ENCODE results near the gene DIAPH3.

DIAPH3 gene

GRCh38 chr13:59686798-59687394, 476.8 kb downstream of the DIAPH3 start:
- Histone ChIP-seq H3K4me3 (ENCODE audit: low read length) (no peak overlapping the region), H4K20me1 (ENCODE audit: control insufficient read depth, insufficient read depth, low read depth, low read length) (no peaks in the 10 kb centered on the region), H3F3A (ENCODE audit: control insufficient read depth, insufficient read depth) (no peaks in the 10 kb centered on the region), H3K79me2 (ENCODE audit: control insufficient read depth, low read length) (no peaks in the 10 kb centered on the region), H3K9me2 (replicated peaks; ENCODE audit: control insufficient read depth, low read length) (no peaks in the 10 kb centered on the region), H3K4me2 (ENCODE audit: low read length) (no peak overlapping the region), H3K27ac (ENCODE audit: low read depth, low read length) (no peak overlapping the region), H3K4me1 (ENCODE audit: control insufficient read depth, low read length) (no peaks in the 10 kb centered on the region), H3K27me3 (ENCODE audit: control insufficient read depth, low read length) (no peaks in the 10 kb centered on the region), H3K9me3 (ENCODE audit: control insufficient read depth, insufficient read depth, low read length) (no peaks in the 10 kb centered on the region), H3K36me3 (ENCODE audit: control insufficient read depth, low read length) (no peaks in the 10 kb centered on the region)
- no peak for TF ChIP-seq CTCF (IDR thresholded peaks at IDR 0.05; ENCODE audit: low read depth, low read length, poor library complexity, severe bottlenecking)
- no peak for TF ChIP-seq EZH2phosphoT487 (IDR thresholded peaks at IDR 0.05; ENCODE audit: borderline replicate concordance, low read length)

- no peak overlapping the region for H3K4me2 ChIP-seq (ENCODE audit: low read length)
- H3K4me1 ChIP-seq (ENCODE audit: control insufficient read depth, low read length) = no peaks in the 10 kb centered on the region
- TF ChIP-seq CTCF (IDR thresholded peaks at IDR 0.05; ENCODE audit: low read depth, low read length, poor library complexity, severe bottlenecking) (no peak), EZH2phosphoT487 (IDR thresholded peaks at IDR 0.05; ENCODE audit: borderline replicate concordance, low read length) (no peak)
- no peaks in the 10 kb centered on the region for H3F3A ChIP-seq (ENCODE audit: control insufficient read depth, insufficient read depth)
- H3K79me2 ChIP-seq (ENCODE audit: control insufficient read depth, low read length) = no peaks in the 10 kb centered on the region
- no peaks in the 10 kb centered on the region for H3K9me2 ChIP-seq (replicated peaks; ENCODE audit: control insufficient read depth, low read length)
- no peak overlapping the region for H3K4me3 ChIP-seq (ENCODE audit: low read length)
- no peaks in the 10 kb centered on the region for H4K20me1 ChIP-seq (ENCODE audit: control insufficient read depth, insufficient read depth, low read depth, low read length)
- H3K36me3 ChIP-seq (ENCODE audit: control insufficient read depth, low read length) = no peaks in the 10 kb centered on the region
- no peaks in the 10 kb centered on the region for H3K27me3 ChIP-seq (ENCODE audit: control insufficient read depth, low read length)
- H3K27ac ChIP-seq (ENCODE audit: low read depth, low read length) = no peak overlapping the region
- H3K9me3 ChIP-seq (ENCODE audit: control insufficient read depth, insufficient read depth, low read length) = no peaks in the 10 kb centered on the region
Measured at GRCh38 chr13:59684105-59684504, 479.6 kb downstream of the DIAPH3 start.

- Histone ChIP-seq H3K4me3 (ENCODE audit: low read length) (no peak overlapping the region), H3K9me2 (replicated peaks; ENCODE audit: control insufficient read depth, low read length) (no peaks in the 10 kb centered on the region), H3K27me3 (ENCODE audit: control insufficient read depth, low read length) (no peaks in the 10 kb centered on the region), H3K79me2 (ENCODE audit: control insufficient read depth, low read length) (no peaks in the 10 kb centered on the region), H3K4me2 (ENCODE audit: low read length) (no peak overlapping the region), H3K4me1 (ENCODE audit: control insufficient read depth, low read length) (no peaks in the 10 kb centered on the region), H3K27ac (ENCODE audit: low read depth, low read length) (no peak overlapping the region), H3F3A (ENCODE audit: control insufficient read depth, insufficient read depth) (no peaks in the 10 kb centered on the region), H3K36me3 (ENCODE audit: control insufficient read depth, low read length) (no peaks in the 10 kb centered on the region), H4K20me1 (ENCODE audit: control insufficient read depth, insufficient read depth, low read depth, low read length) (no peaks in the 10 kb centered on the region), H3K9me3 (ENCODE audit: control insufficient read depth, insufficient read depth, low read length) (no peaks in the 10 kb centered on the region)
- TF ChIP-seq EZH2phosphoT487 (IDR thresholded peaks at IDR 0.05; ENCODE audit: borderline replicate concordance, low read length) = no peak
- TF ChIP-seq CTCF (IDR thresholded peaks at IDR 0.05; ENCODE audit: low read depth, low read length, poor library complexity, severe bottlenecking) = no peak
Measured at GRCh38 chr13:59681636-59682311, 482.0 kb downstream of the DIAPH3 start.

Data from DOHH2 (cell line).